GM12878 (cell line): ENCODE measurements around the gene NEUROG2. TPM values are rescaled to one million over a fixed set of nuclear protein-coding genes. Genes with fewer than 3 reads are reported as not detected.

Experiments
- ATAC-seq: fragments of 200-7000 bp; cut with Tn5 transposase; 3 replicates; pipeline ENCODE4 v1.9.1; 2020; ENCODE audit warnings: mild to moderate bottlenecking, moderate library complexity
- BruUV-seq: library from RNA; stranded (reverse); fragments of 400-500 nt; replicated peaks from 2 replicates; lab custom pipeline; 2021; lab: Mats Ljungman, UMichigan
- CTCF ChIA-PET: fragments of 300-600 bp; sonication (Branson Sonifier 250); formaldehyde crosslinking; extraction: SDS; loops from one replicate; lab custom pipeline; 2021; ENCODE audit warnings: inconsistent platforms; lab: Yijun Ruan, JAX
- POLR2A ChIA-PET: fragments of 350-600 bp; formaldehyde crosslinking; extraction: SDS; loops from one replicate; lab custom pipeline; 2021; ENCODE audit warnings: inconsistent platforms; lab: Charles Lee
- RAD21 ChIA-PET: fragments of 300-600 bp; sonication (Branson Sonifier 250); formaldehyde crosslinking; loops from one replicate; lab custom pipeline; 2023; ENCODE audit warnings: antibody characterized with exemption; ENCODE audit not compliant: unreplicated experiment; lab: Charles Lee
- SMC1A ChIA-PET: fragments of 300-600 bp; sonication (Branson Sonifier 250); formaldehyde crosslinking; loops from one replicate; lab custom pipeline; 2023; ENCODE audit not compliant: unreplicated experiment, uncharacterized antibody; lab: Charles Lee
- DNase-seq: peaks from one replicate; pipeline ENCODE4 v3.0.0-alpha.2; 2011; ENCODE audit warnings: low read depth, low spot score
- FAIRE-seq: peaks from 3 replicates; lab custom pipeline; 2011; peaks lifted over from hg19 to GRCh38; lab: Jason Lieb, UNC
- H2AFZ ChIP-seq: 2 replicates; pipeline ENCODE4 v1.6.0; 2011; ENCODE audit warnings: low read depth, low read length, control low read depth; ENCODE audit not compliant: control insufficient read depth
- H3K27ac ChIP-seq: 2 replicates; pipeline ENCODE4 v1.5.1; 2011; ENCODE audit warnings: control low read depth; ENCODE audit not compliant: control insufficient read depth, insufficient read depth
- H3K27me3 ChIP-seq, 2 experiments: replicated peaks in 1 of 2; 2 replicates each; pipeline versions ENCODE4 v1.6.0 to v1.6.1; 2011; ENCODE audit warnings: low read length in 1 of 2; ENCODE audit not compliant: control insufficient read depth in 2 of 2, insufficient read depth in 2 of 2
- H3K36me3 ChIP-seq, 2 experiments: 2 replicates each; pipeline ENCODE4 v1.5.1; 2011; ENCODE audit warnings: low read length in 1 of 2; ENCODE audit not compliant: control insufficient read depth in 2 of 2, insufficient read depth in 2 of 2
- H3K4me1 ChIP-seq: 2 replicates; pipeline ENCODE4 v1.6.1; 2011; ENCODE audit warnings: mild to moderate bottlenecking, low read length, moderate library complexity, mixed read lengths; ENCODE audit not compliant: control insufficient read depth, insufficient read depth
- H3K4me2 ChIP-seq: 2 replicates; pipeline ENCODE4 v1.6.0; 2011; ENCODE audit warnings: control low read depth; ENCODE audit not compliant: control insufficient read depth, insufficient read depth
- H3K4me3 ChIP-seq: fragments of 200-600 bp; sonication (generic); 2 replicates; pipeline ENCODE4 v1.5.1; 2016
- H3K79me2 ChIP-seq: 2 replicates; pipeline ENCODE4 v1.6.0; 2011; ENCODE audit warnings: low read length; ENCODE audit not compliant: control insufficient read depth, insufficient read depth
- H3K9ac ChIP-seq: 2 replicates; pipeline ENCODE4 v1.8.0; 2011; ENCODE audit warnings: low read length, control low read depth, mixed read lengths; ENCODE audit not compliant: control insufficient read depth, insufficient read depth
- H3K9me3 ChIP-seq: replicated peaks from 3 replicates; pipeline ENCODE4 v1.5.1; 2011; ENCODE audit warnings: mild to moderate bottlenecking, low read length; ENCODE audit not compliant: control insufficient read depth, insufficient read depth
- H4K20me1 ChIP-seq: 2 replicates; pipeline ENCODE4 v1.6.0; 2011; ENCODE audit not compliant: control insufficient read depth, insufficient read depth
- DPF2 ChIP-seq: fragments of 450-650 bp; IDR thresholded peaks from 2 replicates; pipeline ENCODE4 v1.6.1; 2017; ENCODE audit warnings: mild to moderate bottlenecking
- IKZF1 ChIP-seq: fragments of 450-650 bp; conservative IDR thresholded peaks from 2 replicates; pipeline ENCODE4 v1.6.1; 2017; ENCODE audit warnings: antibody characterized with exemption, mild to moderate bottlenecking
- JUND ChIP-seq: IDR thresholded peaks from 2 replicates; pipeline ENCODE4 v1.6.1; 2012; ENCODE audit warnings: low read depth, mild to moderate bottlenecking, low read length, improper control_type of control experiment, moderate library complexity
- KLF5 ChIP-seq: fragments of 450-650 bp; IDR thresholded peaks from 2 replicates; pipeline ENCODE4 v1.6.1; 2014; ENCODE audit warnings: mild to moderate bottlenecking; ENCODE audit not compliant: partially characterized antibody
- LARP7 ChIP-seq: fragments of 450-650 bp; IDR thresholded peaks from 2 replicates; pipeline ENCODE4 v1.6.1; 2017; ENCODE audit warnings: mild to moderate bottlenecking
- MXI1 ChIP-seq: fragments of 150-350 bp; IDR thresholded peaks from 2 replicates; pipeline ENCODE4 v1.6.1; 2011; ENCODE audit warnings: low read depth, mild to moderate bottlenecking, inconsistent platforms, low read length, improper control_type of control experiment
- POU2F2 ChIP-seq: IDR thresholded peaks from 3 replicates; pipeline ENCODE4 v1.6.1; 2011; ENCODE audit warnings: low read depth, mild to moderate bottlenecking, low read length, borderline replicate concordance
- SIX5 ChIP-seq: IDR thresholded peaks from 2 replicates; pipeline ENCODE4 v1.6.1; 2011; ENCODE audit warnings: mild to moderate bottlenecking, low read depth, low read length, moderate library complexity; ENCODE audit not compliant: severe bottlenecking
- SKIL ChIP-seq: fragments of 450-650 bp; IDR thresholded peaks from 2 replicates; pipeline ENCODE4 v1.6.1; 2017; ENCODE audit warnings: mild to moderate bottlenecking, low read depth, inconsistent platforms; ENCODE audit not compliant: poor library complexity, severe bottlenecking
- SMAD1 ChIP-seq: fragments of 450-650 bp; IDR thresholded peaks from 2 replicates; pipeline ENCODE4 v1.6.1; 2018; ENCODE audit warnings: mild to moderate bottlenecking, low read depth; ENCODE audit not compliant: partially characterized antibody
- SREBF2 ChIP-seq: IDR thresholded peaks from 2 replicates; pipeline ENCODE4 v1.6.1; 2012; ENCODE audit warnings: mild to moderate bottlenecking, low read length
- SUZ12 ChIP-seq: fragments of 200-600 bp; sonication (generic); IDR thresholded peaks from one replicate; pipeline ENCODE4 v1.6.1; 2018; ENCODE audit warnings: antibody characterized with exemption, mild to moderate bottlenecking; ENCODE audit not compliant: unreplicated experiment
- TCF3 ChIP-seq: IDR thresholded peaks from 2 replicates; pipeline ENCODE4 v1.6.1; 2012; ENCODE audit warnings: low read depth, mild to moderate bottlenecking, low read length, borderline replicate concordance; ENCODE audit not compliant: insufficient read depth
- YY1 ChIP-seq: IDR thresholded peaks from 2 replicates; pipeline ENCODE4 v1.6.1; 2011; ENCODE audit warnings: low read depth, mild to moderate bottlenecking, low read length
- ZBTB4 ChIP-seq: fragments of 450-650 bp; formaldehyde crosslinking; IDR thresholded peaks from 2 replicates; pipeline ENCODE4 v1.4.0; 2022; ENCODE audit warnings: mild to moderate bottlenecking, moderate library complexity
- ZNF24 ChIP-seq: fragments of 450-650 bp; IDR thresholded peaks from 2 replicates; pipeline ENCODE4 v1.6.1; 2017; ENCODE audit warnings: antibody characterized with exemption, mild to moderate bottlenecking
- WGBS: methylation state at CpG from one replicate; pipeline ENCODE4 v1.1.6; 2016; ENCODE audit warnings: low lambda C conversion rate; ENCODE audit not compliant: insufficient replicate concordance, insufficient coverage; ENCODE audit errors: missing lambda C conversion rate; 5-methylcytosine and 5-hydroxymethylcytosine counted together
- in situ Hi-C: fragments of 300-500 bp; cut with MboI; formaldehyde crosslinking; loops from 9 replicates; pipeline ENCODE4 v1.14.3; 2018; ENCODE audit warnings: mixed read lengths
- intact Hi-C: fragments of 100-400 bp; cut with micrococcal nuclease; formaldehyde crosslinking; loops from one replicate; pipeline ENCODE4 v1.14.2; 2022; ENCODE audit not compliant: unreplicated experiment
- polyA plus RNA-seq, 11 experiments: library from polyadenylated mRNA; depleted of rRNA in 4 of 11; unstranded in 6 of 11; stranded (reverse) in 5 of 11; fragments of >200 nt; fragmentation: Nextera tagmentation in 4 of 11; fragmentation: Illumina TruSeq in 1 of 11; extraction: Ambion mirVana in 4 of 11; extraction: Trizol in 1 of 11; gene quantifications; 1 replicate in 1 of 11; 2 replicates in 10 of 11; pipeline versions ENCODE4 v1.2.1 to v1.2.3, GENCODE V29; 2011 to 2016; ENCODE audit warnings: inconsistent platforms in 2 of 11, missing spikeins in 2 of 11, low read depth in 1 of 11
- total RNA-seq, 4 experiments: library from RNA; depleted of rRNA in 3 of 4; stranded (reverse); fragments of >200 nt in 3 of 4; fragmentation: Illumina TruSeq in 1 of 4; extraction: Trizol in 1 of 4; gene quantifications; 2 replicates each; pipeline versions ENCODE4 v1.2.1 to v1.2.3, GENCODE V29; 2013 to 2021

NEUROG2 gene
- total and polyA plus RNA-seq, 10 of the 15 experiments (the other 5 are each of a cell fraction or from before 2014, with no cell fraction given) = 0.53 to 3.3 (median 1.1) TPM

- no peak for TF ChIP-seq SUZ12
- TF ChIP-seq ZBTB4 (CRISPR knock-in tag) = no peak
- TF ChIP-seq SMAD1 = no peak
- no peak for TF ChIP-seq SIX5
- TF ChIP-seq, all 136 proteins: peak for 0
Measured at GRCh38 chr4:112526061-112526460, 10.1 kb upstream of the NEUROG2 start (continued).

GRCh38 chr4:112523764-112524505 lies 8.0 kb upstream of the NEUROG2 start:
- ATAC-seq = peak; percentile 96
- no peaks in the 10 kb centered on the region for H4K20me1 ChIP-seq
- peak overlapping the region; percentile 40 for H3K9ac ChIP-seq
- SMC1A ChIA-PET = interaction anchor here (0.6 to 10.6 kb wide), 30 partner anchors 10 to 426 kb away, joined by 3 to 124 read pairs (median 4); no protein-coding TSS in a partner anchor
- no peak overlapping the region for H3K27ac ChIP-seq
- BruUV-seq = no TSS peak
- POLR2A ChIA-PET = interaction anchor here (0.6 to 1.3 kb wide), 2 partner anchors 8 to 196 kb away, joined by 3 read pairs; no protein-coding TSS in a partner anchor
- H3K79me2 ChIP-seq = no peaks in the 10 kb centered on the region
- no peaks in the 10 kb centered on the region for H3K36me3 ChIP-seq
- H2AFZ ChIP-seq = peak overlapping the region; percentile 84
- intact Hi-C loops (loop anchor here (1.0 to 5.0 kb wide), 7 partner anchors 80 to 425 kb away; no protein-coding TSS in a partner anchor), in situ Hi-C loops (loop anchor here (5.0 kb wide), 2 partner anchors 202 to 422 kb away; no protein-coding TSS in a partner anchor)
- RAD21 ChIA-PET = interaction anchor here (0.6 to 4.2 kb wide), 22 partner anchors 10 to 462 kb away, joined by 3 to 72 read pairs (median 4); no protein-coding TSS in a partner anchor
- CTCF ChIA-PET = interaction anchor here (0.6 to 13.9 kb wide), 59 partner anchors 8 to 450 kb away, joined by 3 to 221 read pairs (median 4); partner anchors contain the start of genes ALPK1 and NEUROG2
- FAIRE-seq = peak; percentile 41
- DNase-seq = no peak
- peak overlapping the region; percentile 73 for H3K4me2 ChIP-seq
- H3K4me3 ChIP-seq = peak overlapping the region; percentile 73; the same call in 1 of the 2 replicates
- H3K9me3 ChIP-seq = no peaks in the 10 kb centered on the region; the same call in 2 of the 3 replicates
- peaks cover 3% of the 10 kb centered on the region for H3K4me1 ChIP-seq
- WGBS = 2% methylated on average over 38 of the region's 46 CpGs
- H3K27me3 ChIP-seq = no peaks in the 10 kb centered on the region; a peak in 2 of 4 replicates
- TF ChIP-seq KLF5 (peak; percentile 60), LARP7 (peak; percentile 74), MXI1 (peak; percentile 14; the same call in 1 of the 2 replicates), TCF3 (peak; percentile 69; the same call in 1 of the 2 replicates), IKZF1 (peak; percentile 58), SKIL (no peak), JUND (no peak), POU2F2 (peak; percentile 48; the same call in 1 of the 3 replicates), SREBF2 (no peak), DPF2 (peak; percentile 67), YY1 (peak; percentile 83), ZNF24 (peak; percentile 33; the same call in 1 of the 2 replicates)
